PFSK-1 (cell line): Measurements from ENCODE around the gene SUPT7L.

Experiments
- FOXP2 ChIP-seq: optimal IDR thresholded peaks from 2 replicates; pipeline ENCODE3; 2011; ENCODE audit warnings: borderline replicate concordance, control low read depth, inconsistent platforms; ENCODE audit not compliant: insufficient read depth; ENCODE audit errors: extremely low read length, extremely low read depth
- POLR2AphosphoS5 ChIP-seq: IDR thresholded peaks from 2 replicates; pipeline ENCODE4 v1.6.1; 2012; ENCODE audit warnings: low read depth, mild to moderate bottlenecking, control low read depth, low read length, moderate library complexity
- REST ChIP-seq, 2 experiments: IDR thresholded peaks; 2 replicates each; pipeline versions ENCODE4 v1.6.1 to v1.8.0; 2011 to 2012; ENCODE audit warnings: low read depth in 2 of 2, low read length in 2 of 2, control low read depth in 1 of 2, inconsistent platforms in 1 of 2, mild to moderate bottlenecking in 1 of 2, moderate library complexity in 1 of 2; ENCODE audit not compliant: insufficient read depth in 1 of 2
- SIN3A ChIP-seq: IDR thresholded peaks from 2 replicates; pipeline ENCODE4 v1.6.1; 2012; ENCODE audit warnings: mild to moderate bottlenecking, low read length, moderate library complexity, borderline replicate concordance; ENCODE audit not compliant: insufficient read depth
- TAF1 ChIP-seq: IDR thresholded peaks from 2 replicates; pipeline ENCODE4 v1.6.1; 2012; ENCODE audit warnings: low read length, control low read depth, borderline replicate concordance; ENCODE audit not compliant: insufficient read depth

The SUPT7L gene

GRCh38 chr2:27702302-27702701 lies 38.9 kb upstream of the SUPT7L start:
- no peak for TF ChIP-seq FOXP2
- no peak for TF ChIP-seq REST (IDR thresholded peaks at IDR 0.05; ENCODE audit: insufficient read depth in 1 of 2, low read depth in 2 of 2, low read length in 2 of 2)
- TF ChIP-seq SIN3A: no peak
- TF ChIP-seq POLR2AphosphoS5: no peak
- no peak for TF ChIP-seq TAF1

- no peak for TF ChIP-seq FOXP2
- no peak for TF ChIP-seq REST (IDR thresholded peaks at IDR 0.05; ENCODE audit: insufficient read depth in 1 of 2, low read depth in 2 of 2, low read length in 2 of 2)
- no peak for TF ChIP-seq POLR2AphosphoS5
- no peak for TF ChIP-seq TAF1
- TF ChIP-seq SIN3A: no peak
Measured at GRCh38 chr2:27701676-27702075, 38.3 kb upstream of the SUPT7L start.

- TF ChIP-seq REST (IDR thresholded peaks at IDR 0.05; ENCODE audit: insufficient read depth in 1 of 2, low read depth in 2 of 2, low read length in 2 of 2) (no peak), TAF1 (no peak), FOXP2 (no peak), POLR2AphosphoS5 (no peak), SIN3A (no peak)
Measured at GRCh38 chr2:27697660-27698059, 34.2 kb upstream of the SUPT7L start.

- TF ChIP-seq FOXP2 (no peak), TAF1 (no peak), SIN3A (no peak), POLR2AphosphoS5 (no peak), REST (IDR thresholded peaks at IDR 0.05; ENCODE audit: insufficient read depth in 1 of 2, low read depth in 2 of 2, low read length in 2 of 2) (no peak)
Measured at GRCh38 chr2:27690052-27690451, 26.6 kb upstream of the SUPT7L start.

GRCh38 chr2:27689424-27689823 lies 26.0 kb upstream of the SUPT7L start:
- TF ChIP-seq TAF1 (no peak), POLR2AphosphoS5 (no peak), REST (IDR thresholded peaks at IDR 0.05; ENCODE audit: insufficient read depth in 1 of 2, low read depth in 2 of 2, low read length in 2 of 2) (no peak), FOXP2 (no peak), SIN3A (no peak)
